HEK293 (cell line): Measurements from ENCODE around the gene ELOVL2.

Experiments used
- BCL11A ChIP-seq: fragments of 450-650 bp; formaldehyde crosslinking; IDR thresholded peaks from 2 replicates; pipeline ENCODE4 v1.5.1; 2016; ENCODE audit warnings: low read depth, missing biosample characterization, missing genetic modification characterization
- KLF1 ChIP-seq: fragments of 450-650 bp; formaldehyde crosslinking; IDR thresholded peaks from 2 replicates; pipeline ENCODE4 v1.5.1; 2016; ENCODE audit warnings: missing biosample characterization, missing genetic modification characterization
- SP2 ChIP-seq: fragments of 450-650 bp; formaldehyde crosslinking; IDR thresholded peaks from 2 replicates; pipeline ENCODE4 v1.5.1; 2016; ENCODE audit warnings: missing biosample characterization, missing genetic modification characterization
- ZNF121 ChIP-seq: fragments of 450-650 bp; formaldehyde crosslinking; IDR thresholded peaks from 2 replicates; pipeline ENCODE4 v1.5.1; 2016; ENCODE audit warnings: missing biosample characterization, missing genetic modification characterization
- ZNF16 ChIP-seq: fragments of 450-650 bp; formaldehyde crosslinking; IDR thresholded peaks from 2 replicates; pipeline ENCODE4 v1.5.1; 2016; ENCODE audit warnings: low read depth, missing biosample characterization, missing genetic modification characterization
- ZNF354C ChIP-seq: fragments of 450-650 bp; formaldehyde crosslinking; IDR thresholded peaks from 2 replicates; pipeline ENCODE4 v1.5.1; 2016; ENCODE audit warnings: missing biosample characterization, missing genetic modification characterization, low read depth, borderline replicate concordance
- ZNF514 ChIP-seq: fragments of 450-650 bp; formaldehyde crosslinking; IDR thresholded peaks from 2 replicates; pipeline ENCODE4 v1.5.1; 2016; ENCODE audit warnings: missing biosample characterization, missing genetic modification characterization
- ZNF530 ChIP-seq: fragments of 450-650 bp; formaldehyde crosslinking; IDR thresholded peaks from 2 replicates; pipeline ENCODE4 v1.5.1; 2016; ENCODE audit warnings: low read depth, missing biosample characterization, missing genetic modification characterization
- ZNF785 ChIP-seq: fragments of 450-650 bp; formaldehyde crosslinking; IDR thresholded peaks from 2 replicates; pipeline ENCODE4 v1.5.1; 2016; ENCODE audit warnings: missing biosample characterization, missing genetic modification characterization
- TF ChIP-seq, protein P1 (sequence below): fragments of 450-650 bp; formaldehyde crosslinking; IDR thresholded peaks from 2 replicates; pipeline ENCODE4 v1.5.1; 2016; ENCODE audit warnings: missing biosample characterization, missing genetic modification characterization
- TF ChIP-seq, protein P2 (sequence below): sonication (generic); formaldehyde crosslinking; IDR thresholded peaks from 2 replicates; pipeline ENCODE4 v1.8.1; 2022; ENCODE audit warnings: mild to moderate bottlenecking, moderate library complexity, missing genetic modification reagents
- TF ChIP-seq, protein P3 (sequence below): fragments of 450-650 bp; formaldehyde crosslinking; IDR thresholded peaks from 2 replicates; pipeline ENCODE4 v1.5.1; 2016; ENCODE audit warnings: missing biosample characterization, missing genetic modification characterization
- TF ChIP-seq, protein P4 (sequence below): fragments of 450-650 bp; formaldehyde crosslinking; IDR thresholded peaks from 2 replicates; pipeline ENCODE4 v1.5.1; 2016; ENCODE audit warnings: missing biosample characterization, missing genetic modification characterization, low read depth
- TF ChIP-seq, protein P5 (sequence below): fragments of 450-650 bp; IDR thresholded peaks from 2 replicates; pipeline ENCODE4 v1.5.1; 2018; ENCODE audit warnings: missing biosample characterization, mild to moderate bottlenecking, missing genetic modification characterization

DNA sequence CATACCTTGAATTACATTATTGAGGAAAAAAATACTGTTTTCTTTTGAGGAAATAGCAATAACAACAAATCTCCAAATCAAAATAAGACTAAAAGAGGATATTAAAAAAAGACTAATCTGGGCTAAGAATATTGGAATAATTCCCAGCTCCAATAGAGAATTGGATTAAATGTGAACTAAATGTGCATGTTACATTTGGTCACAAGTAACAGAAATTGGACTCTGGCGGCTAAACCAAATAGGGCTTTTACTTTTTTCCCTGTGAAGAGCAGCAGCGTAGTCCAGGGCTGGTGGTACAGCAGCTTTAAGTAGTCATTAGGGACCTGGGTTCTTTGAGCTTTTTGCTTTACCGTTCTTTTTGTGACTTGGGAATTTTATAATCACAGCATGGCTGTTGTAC lies 71.9 kb downstream of the ELOVL2 start:
- TF ChIP-seq, protein P1, sequence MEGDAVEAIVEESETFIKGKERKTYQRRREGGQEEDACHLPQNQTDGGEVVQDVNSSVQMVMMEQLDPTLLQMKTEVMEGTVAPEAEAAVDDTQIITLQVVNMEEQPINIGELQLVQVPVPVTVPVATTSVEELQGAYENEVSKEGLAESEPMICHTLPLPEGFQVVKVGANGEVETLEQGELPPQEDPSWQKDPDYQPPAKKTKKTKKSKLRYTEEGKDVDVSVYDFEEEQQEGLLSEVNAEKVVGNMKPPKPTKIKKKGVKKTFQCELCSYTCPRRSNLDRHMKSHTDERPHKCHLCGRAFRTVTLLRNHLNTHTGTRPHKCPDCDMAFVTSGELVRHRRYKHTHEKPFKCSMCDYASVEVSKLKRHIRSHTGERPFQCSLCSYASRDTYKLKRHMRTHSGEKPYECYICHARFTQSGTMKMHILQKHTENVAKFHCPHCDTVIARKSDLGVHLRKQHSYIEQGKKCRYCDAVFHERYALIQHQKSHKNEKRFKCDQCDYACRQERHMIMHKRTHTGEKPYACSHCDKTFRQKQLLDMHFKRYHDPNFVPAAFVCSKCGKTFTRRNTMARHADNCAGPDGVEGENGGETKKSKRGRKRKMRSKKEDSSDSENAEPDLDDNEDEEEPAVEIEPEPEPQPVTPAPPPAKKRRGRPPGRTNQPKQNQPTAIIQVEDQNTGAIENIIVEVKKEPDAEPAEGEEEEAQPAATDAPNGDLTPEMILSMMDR (tag by site-specific recombination), result no peak
- TF ChIP-seq ZNF514 (tag by site-specific recombination) (no peak), ZNF121 (tag by site-specific recombination) (no peak), BCL11A (tag by site-specific recombination) (no peak), ZNF354C (tag by site-specific recombination) (no peak), KLF1 (tag by site-specific recombination) (no peak), ZNF16 (tag by site-specific recombination) (no peak), ZNF530 (tag by site-specific recombination) (no peak), ZNF785 (tag by site-specific recombination) (no peak), SP2 (tag by site-specific recombination) (no peak)
- TF ChIP-seq, protein P2, sequence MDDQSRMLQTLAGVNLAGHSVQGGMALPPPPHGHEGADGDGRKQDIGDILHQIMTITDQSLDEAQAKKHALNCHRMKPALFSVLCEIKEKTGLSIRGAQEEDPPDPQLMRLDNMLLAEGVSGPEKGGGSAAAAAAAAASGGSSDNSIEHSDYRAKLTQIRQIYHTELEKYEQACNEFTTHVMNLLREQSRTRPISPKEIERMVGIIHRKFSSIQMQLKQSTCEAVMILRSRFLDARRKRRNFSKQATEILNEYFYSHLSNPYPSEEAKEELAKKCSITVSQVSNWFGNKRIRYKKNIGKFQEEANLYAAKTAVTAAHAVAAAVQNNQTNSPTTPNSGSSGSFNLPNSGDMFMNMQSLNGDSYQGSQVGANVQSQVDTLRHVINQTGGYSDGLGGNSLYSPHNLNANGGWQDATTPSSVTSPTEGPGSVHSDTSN, result no peak
- TF ChIP-seq, protein P3, sequence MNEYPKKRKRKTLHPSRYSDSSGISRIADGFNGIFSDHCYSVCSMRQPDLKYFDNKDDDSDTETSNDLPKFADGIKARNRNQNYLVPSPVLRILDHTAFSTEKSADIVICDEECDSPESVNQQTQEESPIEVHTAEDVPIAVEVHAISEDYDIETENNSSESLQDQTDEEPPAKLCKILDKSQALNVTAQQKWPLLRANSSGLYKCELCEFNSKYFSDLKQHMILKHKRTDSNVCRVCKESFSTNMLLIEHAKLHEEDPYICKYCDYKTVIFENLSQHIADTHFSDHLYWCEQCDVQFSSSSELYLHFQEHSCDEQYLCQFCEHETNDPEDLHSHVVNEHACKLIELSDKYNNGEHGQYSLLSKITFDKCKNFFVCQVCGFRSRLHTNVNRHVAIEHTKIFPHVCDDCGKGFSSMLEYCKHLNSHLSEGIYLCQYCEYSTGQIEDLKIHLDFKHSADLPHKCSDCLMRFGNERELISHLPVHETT (tag by site-specific recombination), result no peak
- TF ChIP-seq, protein P4, sequence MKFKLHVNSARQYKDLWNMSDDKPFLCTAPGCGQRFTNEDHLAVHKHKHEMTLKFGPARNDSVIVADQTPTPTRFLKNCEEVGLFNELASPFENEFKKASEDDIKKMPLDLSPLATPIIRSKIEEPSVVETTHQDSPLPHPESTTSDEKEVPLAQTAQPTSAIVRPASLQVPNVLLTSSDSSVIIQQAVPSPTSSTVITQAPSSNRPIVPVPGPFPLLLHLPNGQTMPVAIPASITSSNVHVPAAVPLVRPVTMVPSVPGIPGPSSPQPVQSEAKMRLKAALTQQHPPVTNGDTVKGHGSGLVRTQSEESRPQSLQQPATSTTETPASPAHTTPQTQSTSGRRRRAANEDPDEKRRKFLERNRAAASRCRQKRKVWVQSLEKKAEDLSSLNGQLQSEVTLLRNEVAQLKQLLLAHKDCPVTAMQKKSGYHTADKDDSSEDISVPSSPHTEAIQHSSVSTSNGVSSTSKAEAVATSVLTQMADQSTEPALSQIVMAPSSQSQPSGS (tag by site-specific recombination), result no peak
- TF ChIP-seq, protein P5, sequence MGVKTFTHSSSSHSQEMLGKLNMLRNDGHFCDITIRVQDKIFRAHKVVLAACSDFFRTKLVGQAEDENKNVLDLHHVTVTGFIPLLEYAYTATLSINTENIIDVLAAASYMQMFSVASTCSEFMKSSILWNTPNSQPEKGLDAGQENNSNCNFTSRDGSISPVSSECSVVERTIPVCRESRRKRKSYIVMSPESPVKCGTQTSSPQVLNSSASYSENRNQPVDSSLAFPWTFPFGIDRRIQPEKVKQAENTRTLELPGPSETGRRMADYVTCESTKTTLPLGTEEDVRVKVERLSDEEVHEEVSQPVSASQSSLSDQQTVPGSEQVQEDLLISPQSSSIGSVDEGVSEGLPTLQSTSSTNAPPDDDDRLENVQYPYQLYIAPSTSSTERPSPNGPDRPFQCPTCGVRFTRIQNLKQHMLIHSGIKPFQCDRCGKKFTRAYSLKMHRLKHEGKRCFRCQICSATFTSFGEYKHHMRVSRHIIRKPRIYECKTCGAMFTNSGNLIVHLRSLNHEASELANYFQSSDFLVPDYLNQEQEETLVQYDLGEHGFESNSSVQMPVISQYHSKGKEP (tag by site-specific recombination), result no peak
